Activated T-cell treated with anti-CD3 and anti-CD28 coated beads, Interleukin-2, amount 50 U/mL, for 72 hours (primary cell): ENCODE results near the gene QKI. TPM values are rescaled to one million over a fixed set of nuclear protein-coding genes. Genes with fewer than 3 reads are reported as not detected.
"Not testable (repeated sequence)": the region's sequence is repeated elsewhere in the genome, so short reads cannot be mapped to it uniquely, and the experiment has no call there.

Experiments used
- ATAC-seq, 2 donors: fragments of 150-1000 bp; cut with Tn5 transposase; replicated peaks in 1 of 2; 2 replicates each; pipeline ENCODE4 v1.10.0; 2021; ENCODE audit warnings: moderate library complexity in 2 of 2, mild to moderate bottlenecking in 1 of 2
- DNase-seq, 2 donors: peaks; one replicate each; pipeline ENCODE4 v3.0.0; 2021 to 2022; ENCODE audit warnings: mixed read lengths in 1 of 2
- H3K27ac Mint-ChIP-seq: one replicate; pipeline ENCODE4 v1.8.0; 2022; ENCODE audit warnings: mild to moderate bottlenecking, moderate library complexity, mixed read lengths
- H3K27me3 Mint-ChIP-seq: one replicate; pipeline ENCODE4 v1.8.0; 2022; ENCODE audit warnings: low read depth, mixed read lengths
- H3K36me3 Mint-ChIP-seq, 2 donors: one replicate each; pipeline ENCODE4 v1.8.0; 2022; ENCODE audit warnings: mixed read lengths in 2 of 2, mild to moderate bottlenecking in 1 of 2; ENCODE audit not compliant: insufficient read depth in 2 of 2
- H3K4me1 Mint-ChIP-seq: one replicate; pipeline ENCODE4 v1.8.0; 2022; ENCODE audit warnings: low read depth, mixed read lengths
- H3K4me3 Mint-ChIP-seq, 2 donors: one replicate each; pipeline ENCODE4 v1.8.0; 2022; ENCODE audit warnings: mild to moderate bottlenecking in 2 of 2, mixed read lengths in 2 of 2, moderate library complexity in 2 of 2
- H3K9me3 Mint-ChIP-seq, 2 donors: one replicate each; pipeline ENCODE4 v1.8.0; 2022; ENCODE audit warnings: mixed read lengths in 2 of 2
- total RNA-seq, 2 donors: library from RNA; stranded (reverse); gene quantifications; one replicate each; pipeline ENCODE4 v1.2.3, GENCODE V29; 2022

QKI gene
- total RNA-seq, 2 donors from 2014 or later = 62.0 to 64.2 TPM

- peaks cover 0 to 2% of the 10 kb centered on the region in 2 donors for H3K36me3 Mint-ChIP-seq
- H3K27ac Mint-ChIP-seq = no peak overlapping the region
- H3K9me3 Mint-ChIP-seq = no peaks in the 10 kb centered on the region
Measured at GRCh38 chr6:163576114-163576513, 161.6 kb downstream of the QKI start.

GRCh38 chr6:163577404-163577803 is 162.9 kb downstream of the QKI start:
- peaks cover 0 to 2% of the 10 kb centered on the region in 2 donors for H3K36me3 Mint-ChIP-seq
- no peaks in the 10 kb centered on the region for H3K9me3 Mint-ChIP-seq
- no peak overlapping the region for H3K4me3 Mint-ChIP-seq
- DNase-seq (no peak), ATAC-seq (no peak)
- H3K27ac Mint-ChIP-seq = no peak overlapping the region
- no peaks in the 10 kb centered on the region for H3K27me3 Mint-ChIP-seq
- no peaks in the 10 kb centered on the region for H3K4me1 Mint-ChIP-seq

More at GRCh38 chr6:163576114-163576513, 161.6 kb downstream of the QKI start:
- ATAC-seq (no peak), DNase-seq (no peak)
- Mint-ChIP-seq H3K27me3 (no peaks in the 10 kb centered on the region), H3K4me3 (no peak overlapping the region), H3K4me1 (no peaks in the 10 kb centered on the region)

- Mint-ChIP-seq H3K27ac (no peak overlapping the region), H3K4me3 (no peak overlapping the region), H3K27me3 (no peaks in the 10 kb centered on the region), H3K9me3 (peaks cover 0 to 3% of the 10 kb centered on the region in 2 donors), H3K4me1 (no peaks in the 10 kb centered on the region), H3K36me3 (no peaks in the 10 kb centered on the region)
- DNase-seq (no peak), ATAC-seq (no peak)
Measured at GRCh38 chr6:163579111-163579879, 164.8 kb downstream of the QKI start.

- Mint-ChIP-seq H3K27ac (no peak overlapping the region), H3K36me3 (no peaks in the 10 kb centered on the region), H3K4me1 (no peaks in the 10 kb centered on the region), H3K4me3 (no peak overlapping the region), H3K9me3 (peaks cover 0 to 3% of the 10 kb centered on the region in 2 donors), H3K27me3 (no peaks in the 10 kb centered on the region)
- no peak for ATAC-seq
- no peak for DNase-seq
Measured at GRCh38 chr6:163579880-163580295, 165.4 kb downstream of the QKI start.

GRCh38 chr6:163580311-163581030 is 166.0 kb downstream of the QKI start:
- no peak for ATAC-seq
- Mint-ChIP-seq H3K4me3 (no peak overlapping the region), H3K36me3 (no peaks in the 10 kb centered on the region), H3K27me3 (no peaks in the 10 kb centered on the region), H3K27ac (no peak overlapping the region), H3K9me3 (peaks cover 0 to 3% of the 10 kb centered on the region in 2 donors), H3K4me1 (no peaks in the 10 kb centered on the region)
- DNase-seq = no peak

- H3K4me1 Mint-ChIP-seq = no peaks in the 10 kb centered on the region
- ATAC-seq (no peak), DNase-seq (no peak)
- H3K9me3 Mint-ChIP-seq = peaks cover 0 to 3% of the 10 kb centered on the region in 2 donors
- H3K27ac Mint-ChIP-seq = no peak overlapping the region
- no peak overlapping the region for H3K4me3 Mint-ChIP-seq
- no peaks in the 10 kb centered on the region for H3K36me3 Mint-ChIP-seq
- no peaks in the 10 kb centered on the region for H3K27me3 Mint-ChIP-seq
Measured at GRCh38 chr6:163583558-163583957, 169.0 kb downstream of the QKI start.

- H3K9me3 Mint-ChIP-seq = peaks cover 1 to 4% of the 10 kb centered on the region in 2 donors
- no peaks in the 10 kb centered on the region for H3K27me3 Mint-ChIP-seq
- no peak for DNase-seq
- H3K4me1 Mint-ChIP-seq = no peaks in the 10 kb centered on the region
- peaks cover 0 to 3% of the 10 kb centered on the region in 2 donors for H3K36me3 Mint-ChIP-seq
- ATAC-seq = no peak
- H3K4me3 Mint-ChIP-seq = no peak overlapping the region
- H3K27ac Mint-ChIP-seq = no peak overlapping the region
Measured at GRCh38 chr6:163585932-163586437, 171.5 kb downstream of the QKI start.

GRCh38 chr6:163586888-163587287 is 172.4 kb downstream of the QKI start:
- Mint-ChIP-seq H3K9me3 (peaks cover 4% of the 10 kb centered on the region in 2 donors), H3K27me3 (no peaks in the 10 kb centered on the region), H3K4me1 (no peaks in the 10 kb centered on the region), H3K27ac (no peak overlapping the region), H3K4me3 (no peak overlapping the region), H3K36me3 (peaks cover 1 to 5% of the 10 kb centered on the region in 2 donors)
- ATAC-seq (no peak), DNase-seq (no peak)

- ATAC-seq (no peak), DNase-seq (no peak)
- peaks cover 8 to 10% of the 10 kb centered on the region in 2 donors for H3K9me3 Mint-ChIP-seq
- H3K4me1 Mint-ChIP-seq = no peaks in the 10 kb centered on the region
- peaks cover 5% of the 10 kb centered on the region for H3K27me3 Mint-ChIP-seq
- H3K4me3 Mint-ChIP-seq = no peak overlapping the region
- H3K36me3 Mint-ChIP-seq = peaks cover 6 to 16% of the 10 kb centered on the region in 2 donors
- no peak overlapping the region for H3K27ac Mint-ChIP-seq
Measured at GRCh38 chr6:163588220-163588919, 173.9 kb downstream of the QKI start.

GRCh38 chr6:163589387-163589786 is 174.9 kb downstream of the QKI start:
- Mint-ChIP-seq H3K36me3 (peaks cover 7 to 19% of the 10 kb centered on the region in 2 donors), H3K27ac (no peak overlapping the region), H3K4me1 (no peaks in the 10 kb centered on the region), H3K9me3 (peaks cover 6 to 11% of the 10 kb centered on the region in 2 donors), H3K4me3 (no peak overlapping the region), H3K27me3 (peaks cover 6% of the 10 kb centered on the region)
- ATAC-seq = no peak
- no peak for DNase-seq

GRCh38 chr6:163590132-163590531 is 175.6 kb downstream of the QKI start:
- not testable (repeated sequence) for H3K4me3 Mint-ChIP-seq, ATAC-seq, H3K27ac Mint-ChIP-seq, H3K4me1 Mint-ChIP-seq, H3K27me3 Mint-ChIP-seq, DNase-seq
- Mint-ChIP-seq H3K36me3 (peaks cover 7 to 19% of the 10 kb centered on the region in 2 donors), H3K9me3 (peaks cover 6 to 11% of the 10 kb centered on the region in 2 donors)

- H3K27ac Mint-ChIP-seq = no peak overlapping the region
- no peak overlapping the region for H3K4me3 Mint-ChIP-seq
- no peaks in the 10 kb centered on the region for H3K4me1 Mint-ChIP-seq
- ATAC-seq (no peak), DNase-seq (no peak)
- H3K9me3 Mint-ChIP-seq = peaks cover 6 to 11% of the 10 kb centered on the region in 2 donors
- peaks cover 7 to 19% of the 10 kb centered on the region in 2 donors for H3K36me3 Mint-ChIP-seq
- H3K27me3 Mint-ChIP-seq = peaks cover 19% of the 10 kb centered on the region
Measured at GRCh38 chr6:163592872-163593271, 178.4 kb downstream of the QKI start.

- H3K27ac Mint-ChIP-seq = no peak overlapping the region
- H3K4me3 Mint-ChIP-seq = no peak overlapping the region
- peaks cover 7 to 14% of the 10 kb centered on the region in 2 donors for H3K36me3 Mint-ChIP-seq
- ATAC-seq (no peak), DNase-seq (no peak)
- peaks cover 5 to 8% of the 10 kb centered on the region in 2 donors for H3K9me3 Mint-ChIP-seq
- no peaks in the 10 kb centered on the region for H3K4me1 Mint-ChIP-seq
- H3K27me3 Mint-ChIP-seq = peaks cover 25% of the 10 kb centered on the region
Measured at GRCh38 chr6:163596174-163596573, 181.7 kb downstream of the QKI start.
